Neuron (in vitro differentiated cells): ENCODE data around the gene COX6A2.

Source experiments
- H2AFZ ChIP-seq: one replicate; pipeline ENCODE4 v1.6.1; 2013; ENCODE audit warnings: low read depth, mild to moderate bottlenecking, inconsistent platforms, low read length, moderate library complexity
- H3K27me3 ChIP-seq: one replicate; pipeline ENCODE4 v1.6.1; 2013; ENCODE audit warnings: low read length; ENCODE audit not compliant: insufficient read depth
- H3K36me3 ChIP-seq: one replicate; pipeline ENCODE4 v1.6.1; 2013; ENCODE audit warnings: low read length; ENCODE audit not compliant: insufficient read depth
- H3K4me1 ChIP-seq: one replicate; pipeline ENCODE4 v1.6.1; 2013; ENCODE audit warnings: low read length; ENCODE audit not compliant: insufficient read depth
- H3K4me3 ChIP-seq: 2 replicates; pipeline ENCODE4 v1.5.1; 2013; ENCODE audit warnings: mild to moderate bottlenecking, low read length, moderate library complexity
- H3K9me3 ChIP-seq: one replicate; pipeline ENCODE4 v1.6.1; 2013; ENCODE audit warnings: low read length

Gene COX6A2

DNA sequence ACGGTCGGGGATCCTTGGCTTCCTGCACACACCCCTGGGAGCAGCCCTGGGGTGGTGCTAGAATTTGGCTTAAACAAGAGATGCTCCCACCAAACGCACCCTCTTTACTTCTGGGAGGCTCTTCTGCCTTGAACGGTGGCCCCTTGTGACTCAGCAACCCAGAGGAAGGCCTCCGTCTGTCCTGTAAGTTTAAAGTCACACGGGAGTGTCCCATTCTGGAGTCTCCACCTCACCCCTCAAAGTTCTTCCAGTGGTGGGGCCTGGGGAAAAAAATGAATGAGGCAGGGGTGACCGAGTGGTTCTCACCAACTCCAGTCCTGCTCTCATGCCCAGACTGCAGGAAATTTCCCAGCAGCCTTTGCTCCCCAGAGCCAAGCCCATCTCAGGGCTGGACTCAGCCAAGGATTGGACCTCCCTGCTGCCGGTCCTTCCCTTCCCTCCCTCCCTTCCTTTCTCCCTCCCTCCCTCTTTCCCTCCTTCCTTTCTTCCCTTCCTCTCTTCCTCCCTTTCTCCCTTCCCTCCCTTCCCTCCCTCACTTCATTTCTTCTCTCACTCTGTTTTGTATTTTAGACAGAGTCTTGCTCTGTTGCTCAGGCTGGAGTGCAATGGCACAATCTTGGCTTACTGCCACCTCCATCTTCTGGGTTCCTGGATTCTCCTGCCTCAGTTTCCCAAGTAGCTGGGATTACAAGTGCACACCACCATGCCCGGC lies 23.7 kb downstream of the COX6A2 start:
- peaks cover 3% of the 10 kb centered on the region for H3K27me3 ChIP-seq
- no peaks in the 10 kb centered on the region for H3K4me1 ChIP-seq
- no peak overlapping the region for H3K4me3 ChIP-seq
- H3K9me3 ChIP-seq: no peaks in the 10 kb centered on the region
- no peak overlapping the region for H2AFZ ChIP-seq
- no peaks in the 10 kb centered on the region for H3K36me3 ChIP-seq

DNA sequence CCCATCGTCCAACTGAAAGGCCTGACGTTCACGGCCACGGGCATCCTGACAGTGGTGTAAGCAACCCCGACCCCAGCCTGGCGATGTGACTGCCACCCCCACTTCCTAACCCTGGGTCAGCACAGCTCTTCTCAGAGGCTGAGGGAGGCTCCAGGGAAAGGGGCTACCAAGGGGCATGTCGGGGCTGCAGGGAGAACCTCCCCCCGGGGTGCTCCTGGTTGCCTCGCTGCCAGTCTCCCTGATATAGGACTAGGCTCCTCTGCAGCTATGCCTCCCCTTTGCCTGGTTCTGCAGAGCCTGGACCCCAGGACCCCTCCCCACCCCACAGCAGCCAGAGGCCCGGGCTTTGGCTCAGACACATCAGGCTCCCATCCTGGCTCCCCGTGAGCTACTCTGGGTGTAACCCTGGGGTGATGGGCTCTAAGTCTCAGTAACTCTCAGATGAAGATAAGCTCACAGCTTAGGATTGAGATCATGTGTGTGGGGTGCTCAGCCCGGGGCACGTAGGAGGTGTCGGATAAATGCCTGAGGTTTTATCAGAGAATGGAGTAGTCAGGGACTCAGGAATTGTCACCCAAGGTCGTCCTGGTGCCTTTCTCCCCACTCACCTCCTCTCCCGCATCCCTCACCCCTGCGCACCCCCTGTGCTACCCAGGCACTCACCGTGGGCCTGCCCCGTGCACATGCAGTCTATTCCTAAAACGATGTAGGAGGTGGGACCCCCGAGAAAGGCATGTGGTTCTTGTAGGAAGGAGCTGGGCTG lies 24.4 kb downstream of the COX6A2 start:
- H3K27me3 ChIP-seq: peaks cover 3% of the 10 kb centered on the region
- no peaks in the 10 kb centered on the region for H3K36me3 ChIP-seq
- no peak overlapping the region for H3K4me3 ChIP-seq
- no peak overlapping the region for H2AFZ ChIP-seq
- H3K4me1 ChIP-seq: no peaks in the 10 kb centered on the region
- H3K9me3 ChIP-seq: no peaks in the 10 kb centered on the region

DNA sequence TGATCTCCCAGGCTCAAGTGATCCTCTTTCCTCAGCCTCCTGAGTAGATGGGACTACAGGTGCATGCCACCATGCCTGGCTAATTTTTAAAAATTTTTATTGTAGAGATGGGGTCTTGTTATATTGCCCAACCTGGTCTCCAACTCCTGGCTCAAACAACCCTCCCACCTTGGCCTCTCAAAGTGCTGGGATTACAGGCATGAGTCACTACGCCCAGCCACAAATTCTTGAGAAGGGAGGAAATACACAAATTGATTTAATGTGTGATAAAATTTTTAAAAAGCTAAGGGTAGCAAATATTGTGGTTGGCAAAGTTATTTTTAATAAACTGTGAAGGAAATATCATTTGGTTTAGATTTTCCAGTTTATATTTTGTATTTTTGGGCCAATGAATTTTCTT lies 25.5 kb downstream of the COX6A2 start:
- Histone ChIP-seq H2AFZ (no peak overlapping the region), H3K4me1 (no peaks in the 10 kb centered on the region), H3K36me3 (no peaks in the 10 kb centered on the region), H3K27me3 (peaks cover 3% of the 10 kb centered on the region), H3K4me3 (no peak overlapping the region), H3K9me3 (no peaks in the 10 kb centered on the region)

DNA sequence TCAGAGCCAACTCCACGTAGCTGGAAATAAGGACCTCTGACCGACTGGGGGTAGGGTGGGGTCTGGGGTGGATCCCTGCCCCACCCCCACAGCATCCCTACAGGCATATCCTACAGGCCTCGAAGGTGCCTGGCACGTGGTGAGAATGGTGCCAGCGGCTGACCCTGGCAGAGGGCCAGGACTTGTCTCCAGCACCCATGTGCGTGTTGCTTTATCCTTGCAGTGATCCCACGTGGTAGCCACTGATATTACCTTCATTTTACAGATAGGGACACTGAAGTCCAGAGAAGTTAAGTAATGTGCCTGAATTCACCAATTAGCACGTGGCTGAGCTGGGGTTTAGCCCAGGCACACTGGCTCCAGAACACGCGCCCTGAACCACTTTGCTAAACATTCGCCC lies 26.7 kb downstream of the COX6A2 start:
- no peaks in the 10 kb centered on the region for H3K36me3 ChIP-seq
- no peaks in the 10 kb centered on the region for H3K9me3 ChIP-seq
- no peaks in the 10 kb centered on the region for H3K4me1 ChIP-seq
- H2AFZ ChIP-seq: no peak overlapping the region
- H3K4me3 ChIP-seq: no peak overlapping the region
- peaks cover 3% of the 10 kb centered on the region for H3K27me3 ChIP-seq

DNA sequence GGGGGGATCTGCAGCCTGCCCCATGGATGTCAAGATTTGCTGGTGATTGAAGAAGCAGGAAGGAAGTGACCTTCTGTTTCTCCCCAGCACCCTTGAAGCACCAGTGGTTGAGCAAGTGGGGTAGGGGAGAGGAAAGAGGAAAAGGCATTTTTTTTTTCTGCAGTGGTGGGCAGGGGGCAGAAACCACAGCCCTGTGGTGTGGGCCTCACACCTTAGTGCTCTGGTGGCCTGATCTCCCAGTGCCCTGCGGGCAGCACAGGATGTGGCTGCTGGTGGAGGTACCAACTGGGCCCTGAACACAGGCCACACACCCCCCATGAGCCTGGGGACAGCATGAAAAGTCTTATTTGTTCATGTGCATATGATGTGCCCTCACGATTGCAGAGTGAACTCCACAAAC lies 28.0 kb downstream of the COX6A2 start:
- no peak overlapping the region for H2AFZ ChIP-seq
- no peaks in the 10 kb centered on the region for H3K36me3 ChIP-seq
- H3K27me3 ChIP-seq: peaks cover 4% of the 10 kb centered on the region
- no peaks in the 10 kb centered on the region for H3K9me3 ChIP-seq
- H3K4me3 ChIP-seq: no peak overlapping the region
- H3K4me1 ChIP-seq: no peaks in the 10 kb centered on the region

DNA sequence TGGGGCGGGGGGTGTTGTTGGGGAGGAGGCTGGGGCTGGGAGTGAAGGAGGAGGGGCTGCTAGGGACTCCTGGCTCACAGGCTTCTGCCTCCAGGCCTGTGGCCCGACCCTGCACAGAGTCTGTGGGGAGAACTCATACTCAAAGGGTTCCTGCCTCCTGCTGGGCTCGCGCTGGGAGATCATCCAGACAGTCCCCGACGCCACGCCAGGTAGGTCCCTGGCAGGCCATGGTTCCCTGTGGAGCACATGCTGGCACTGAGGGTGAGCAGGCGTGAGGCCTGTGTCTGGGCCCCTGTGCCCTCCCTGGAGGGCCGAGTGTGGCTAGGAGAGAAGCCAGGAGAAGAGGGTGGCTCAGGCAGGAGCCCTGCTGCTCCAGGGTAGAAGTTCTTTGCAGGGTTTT lies 30.5 kb downstream of the COX6A2 start:
- H3K4me3 ChIP-seq: no peak overlapping the region
- no peak overlapping the region for H2AFZ ChIP-seq
- H3K4me1 ChIP-seq: no peaks in the 10 kb centered on the region
- H3K27me3 ChIP-seq: peaks cover 4% of the 10 kb centered on the region
- H3K36me3 ChIP-seq: no peaks in the 10 kb centered on the region
- no peaks in the 10 kb centered on the region for H3K9me3 ChIP-seq

DNA sequence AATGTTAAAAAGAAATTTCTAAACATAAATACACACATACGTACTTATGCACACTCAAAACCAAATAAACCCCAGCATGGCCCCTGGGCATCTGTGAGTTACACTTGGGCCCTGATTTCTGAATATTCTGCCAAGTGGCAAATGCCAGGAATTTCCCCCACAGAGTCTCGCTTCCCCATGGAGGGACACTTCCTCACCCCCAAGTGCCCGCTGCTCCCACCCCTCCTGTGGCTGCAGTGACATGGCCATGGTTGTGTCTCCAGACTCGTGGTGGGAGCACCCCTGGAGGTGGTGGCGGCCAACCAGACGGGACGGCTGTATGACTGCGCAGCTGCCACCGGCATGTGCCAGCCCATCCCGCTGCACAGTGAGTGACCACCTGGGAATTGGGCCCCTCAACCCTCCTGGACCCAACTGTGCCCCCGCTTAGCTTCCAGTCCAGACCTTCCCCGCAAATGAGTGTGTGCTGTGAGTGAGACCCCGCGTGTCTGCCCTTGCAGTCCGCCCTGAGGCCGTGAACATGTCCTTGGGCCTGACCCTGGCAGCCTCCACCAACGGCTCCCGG lies 31.0 kb downstream of the COX6A2 start:
- Histone ChIP-seq H3K4me1 (no peaks in the 10 kb centered on the region), H3K9me3 (no peaks in the 10 kb centered on the region), H3K27me3 (peaks cover 4% of the 10 kb centered on the region), H3K4me3 (no peak overlapping the region), H3K36me3 (no peaks in the 10 kb centered on the region), H2AFZ (no peak overlapping the region)

DNA sequence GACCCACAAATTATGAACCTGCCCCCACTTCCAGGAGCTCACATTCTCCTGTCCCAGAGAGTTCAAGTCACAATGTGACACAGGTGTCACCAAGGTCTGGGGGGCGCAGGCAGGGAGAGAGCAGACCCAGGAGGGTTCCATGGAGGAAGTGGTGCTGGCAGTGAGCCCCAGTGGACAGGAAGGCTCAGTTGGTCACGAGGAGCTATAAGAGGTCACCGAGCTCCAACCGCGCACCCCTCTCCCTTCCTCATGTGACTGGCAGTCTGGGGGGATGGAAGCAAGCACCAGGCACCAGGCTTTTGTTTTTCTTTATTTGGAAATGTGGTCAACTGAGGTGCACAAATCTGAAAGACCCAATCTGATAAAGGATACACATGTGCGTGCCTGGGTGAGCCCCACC lies 32.5 kb downstream of the COX6A2 start:
- H2AFZ ChIP-seq: no peak overlapping the region
- no peaks in the 10 kb centered on the region for H3K9me3 ChIP-seq
- H3K4me1 ChIP-seq: no peaks in the 10 kb centered on the region
- H3K27me3 ChIP-seq: peaks cover 4% of the 10 kb centered on the region
- no peak overlapping the region for H3K4me3 ChIP-seq
- no peaks in the 10 kb centered on the region for H3K36me3 ChIP-seq

DNA sequence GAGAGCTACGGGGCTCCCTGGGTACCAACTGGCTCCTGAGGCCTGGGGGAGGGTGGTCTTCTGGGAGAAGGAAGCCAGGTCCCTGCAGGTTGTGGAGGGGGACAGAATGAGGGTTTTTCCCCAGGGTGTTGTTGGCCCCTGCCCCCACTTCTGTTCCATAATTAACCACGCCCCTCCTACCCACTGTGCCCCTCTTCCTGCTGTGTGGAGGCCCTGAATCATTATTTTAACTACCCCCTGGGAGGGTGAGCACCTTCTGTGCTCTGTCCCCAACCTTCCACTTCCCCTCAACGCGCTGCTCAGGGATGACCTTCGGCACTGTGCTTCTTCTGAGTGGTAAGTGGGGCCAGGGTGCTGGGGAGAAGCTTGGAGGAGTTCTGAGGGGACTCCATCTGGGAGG lies 35.1 kb downstream of the COX6A2 start, which contains the start of gene ITGAD:
ITGAD (plus strand) TSS at position 280 of the 400 bp plus-strand sequence; CDS start at position 306, 26 bp downstream.
- no peaks in the 10 kb centered on the region for H3K36me3 ChIP-seq
- no peak within 1 kb of the TSS for H2AFZ ChIP-seq
- H3K4me3 ChIP-seq: no peak within 1 kb of the TSS
- H3K27me3 ChIP-seq: peaks cover 4% of the 10 kb centered on the region
- H3K4me1 ChIP-seq: no peaks in the 10 kb centered on the region
- H3K9me3 ChIP-seq: no peaks in the 10 kb centered on the region

DNA sequence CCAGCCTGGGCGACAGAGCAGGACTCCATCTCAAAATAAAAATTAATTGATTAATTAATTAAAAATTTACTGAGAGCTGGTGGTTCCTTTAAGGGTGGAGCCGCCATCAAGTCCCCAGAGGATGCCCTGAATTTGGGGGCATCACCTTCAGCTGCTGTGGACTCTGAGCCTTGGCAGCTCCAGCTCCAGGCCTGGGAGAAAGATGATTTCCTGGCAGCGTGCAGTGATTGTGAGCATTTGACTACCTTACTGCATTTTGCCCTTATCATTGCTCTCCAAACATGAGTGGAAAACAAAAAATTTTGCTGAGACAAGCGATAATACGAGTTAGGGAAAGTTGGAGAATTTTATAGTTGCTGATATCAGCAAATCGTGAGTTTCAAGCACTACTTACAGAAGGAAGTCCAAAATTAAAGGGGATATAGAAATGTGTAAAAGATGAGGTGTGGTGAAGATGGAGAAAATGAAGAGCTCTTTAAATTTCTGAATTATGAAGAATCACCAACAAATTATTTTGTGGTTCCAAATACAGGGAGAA lies 37.6 kb downstream of the COX6A2 start:
- no peaks in the 10 kb centered on the region for H3K36me3 ChIP-seq
- peaks cover 2% of the 10 kb centered on the region for H3K9me3 ChIP-seq
- peaks cover 4% of the 10 kb centered on the region for H3K27me3 ChIP-seq
- no peak overlapping the region for H3K4me3 ChIP-seq
- H2AFZ ChIP-seq: no peak overlapping the region
- H3K4me1 ChIP-seq: no peaks in the 10 kb centered on the region

DNA sequence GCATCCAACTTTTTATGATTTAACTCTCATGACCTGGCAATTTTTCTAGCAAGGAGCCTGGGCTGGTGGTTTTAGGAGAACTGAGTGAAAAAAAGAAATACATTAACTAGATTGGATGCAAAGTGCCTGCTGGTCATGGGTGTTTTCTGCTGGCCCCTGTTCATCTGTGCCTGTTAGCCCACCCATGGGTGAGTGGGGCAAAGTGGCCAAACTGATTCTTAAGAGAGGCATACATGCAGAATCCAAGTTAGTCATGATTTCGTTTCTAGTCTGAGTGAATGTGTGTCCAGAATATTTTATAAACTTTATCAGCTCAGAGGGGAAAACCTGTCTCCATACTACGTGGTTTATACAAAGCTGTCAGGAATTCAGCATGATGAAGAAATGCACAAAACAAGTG lies 39.6 kb downstream of the COX6A2 start:
- H3K9me3 ChIP-seq: peaks cover 2% of the 10 kb centered on the region
- H3K36me3 ChIP-seq: no peaks in the 10 kb centered on the region
- H3K27me3 ChIP-seq: no peaks in the 10 kb centered on the region
- H3K4me1 ChIP-seq: no peaks in the 10 kb centered on the region
- H2AFZ ChIP-seq: no peak overlapping the region
- no peak overlapping the region for H3K4me3 ChIP-seq

DNA sequence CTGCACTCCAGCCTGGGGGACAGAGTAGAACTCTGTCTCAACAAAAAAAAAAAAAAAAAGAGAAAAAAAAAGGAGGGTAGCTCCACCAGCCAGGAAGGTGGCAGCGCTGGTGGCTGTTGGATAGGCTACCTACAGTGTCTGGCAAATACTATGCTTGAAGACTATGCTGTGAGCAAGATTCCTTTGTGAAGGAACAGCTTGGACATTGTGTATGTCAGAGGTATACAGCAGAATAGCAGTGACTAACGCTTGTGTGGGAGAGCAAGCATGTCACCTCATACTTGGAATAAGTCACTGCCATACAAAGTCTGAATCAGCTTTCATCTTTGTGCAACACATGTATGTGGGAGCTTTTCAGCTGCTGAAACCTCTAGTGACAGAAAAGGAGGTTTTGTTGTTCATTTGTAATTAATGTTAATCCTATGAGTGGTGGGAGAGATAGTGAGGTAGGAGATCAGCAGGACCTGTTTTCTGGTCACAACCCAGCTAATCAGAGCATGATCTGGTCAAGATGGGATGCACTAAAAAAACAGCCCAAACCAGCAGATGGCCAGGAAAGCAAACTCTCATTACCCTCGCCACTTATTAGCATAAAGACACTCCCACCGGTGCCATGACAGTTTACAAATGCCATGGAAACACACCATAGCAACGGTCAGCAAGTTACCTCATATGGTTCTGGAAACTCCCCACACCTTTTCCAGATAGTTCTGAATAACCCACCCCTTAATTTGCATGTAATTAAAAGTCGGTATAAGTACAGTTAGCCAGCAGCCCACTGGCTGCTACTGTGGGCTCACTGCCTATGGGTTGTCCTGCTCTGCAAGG lies 41.8 kb downstream of the COX6A2 start:
- Histone ChIP-seq H3K4me3 (no peak overlapping the region), H2AFZ (no peak overlapping the region), H3K27me3 (no peaks in the 10 kb centered on the region), H3K36me3 (no peaks in the 10 kb centered on the region), H3K9me3 (peaks cover 2% of the 10 kb centered on the region), H3K4me1 (no peaks in the 10 kb centered on the region)
